HG03066 (cell line): Measurements from ENCODE around the gene NRXN3.

Source experiments
- ATAC-seq: cut with Tn5 transposase; IDR thresholded peaks from one replicate; pipeline ENCODE4 v1.9.1; 2021; ENCODE audit warnings: low read depth; ENCODE audit not compliant: unreplicated experiment

NRXN3 gene

GRCh38 chr14:78238141-78238540 is 68.0 kb downstream of the NRXN3 start:
- no peak for ATAC-seq

GRCh38 chr14:78240567-78240966 is 70.4 kb downstream of the NRXN3 start:
- no peak for ATAC-seq

- ATAC-seq, result no peak
These were observed 71.9 kb downstream of the NRXN3 start for GRCh38 chr14:78242086-78242485.

- no peak for ATAC-seq
These were observed 73.0 kb downstream of the NRXN3 start for GRCh38 chr14:78243187-78243586.

GRCh38 chr14:78245238-78245637 is 75.1 kb downstream of the NRXN3 start:
- ATAC-seq, result no peak

GRCh38 chr14:78248501-78249090 is 78.4 kb downstream of the NRXN3 start:
- ATAC-seq, result no peak

GRCh38 chr14:78251308-78251707 is 81.1 kb downstream of the NRXN3 start:
- ATAC-seq, result no peak

- ATAC-seq, result no peak
These were observed 83.8 kb downstream of the NRXN3 start for GRCh38 chr14:78253986-78254385.

GRCh38 chr14:78254911-78255461 is 84.8 kb downstream of the NRXN3 start:
- ATAC-seq, result no peak

- ATAC-seq, result no peak
These were observed 89.7 kb downstream of the NRXN3 start for GRCh38 chr14:78259831-78260230.

GRCh38 chr14:78278464-78279250 is 108.5 kb downstream of the NRXN3 start:
- ATAC-seq, result no peak

GRCh38 chr14:78282437-78282836 is 112.3 kb downstream of the NRXN3 start:
- ATAC-seq, result no peak

GRCh38 chr14:78286210-78286609 is 116.0 kb downstream of the NRXN3 start:
- ATAC-seq, result no peak

GRCh38 chr14:78292003-78292402 is 121.8 kb downstream of the NRXN3 start:
- peak; percentile 68 for ATAC-seq

GRCh38 chr14:78297858-78298257 is 127.7 kb downstream of the NRXN3 start:
- no peak for ATAC-seq

GRCh38 chr14:78298298-78298697 is 128.1 kb downstream of the NRXN3 start:
- ATAC-seq, result no peak

GRCh38 chr14:78302841-78303240 is 132.7 kb downstream of the NRXN3 start:
- no peak for ATAC-seq

- ATAC-seq, result no peak
These were observed 137.5 kb downstream of the NRXN3 start for GRCh38 chr14:78307671-78308070.

- no peak for ATAC-seq
These were observed 137.9 kb downstream of the NRXN3 start for GRCh38 chr14:78308079-78308478.

- ATAC-seq, result no peak
These were observed 140.1 kb downstream of the NRXN3 start for GRCh38 chr14:78310272-78310671.

GRCh38 chr14:78313499-78313898 is 143.3 kb downstream of the NRXN3 start:
- ATAC-seq, result no peak

- no peak for ATAC-seq
These were observed 144.3 kb downstream of the NRXN3 start for GRCh38 chr14:78314484-78314883.
